Measurements from ENCODE around the gene TTR. TPM values are rescaled to one million over a fixed set of nuclear protein-coding genes. Genes with fewer than 3 reads are reported as not detected.

The TTR gene
- total RNA-seq, 3 donors from 2014 or later: not detected

DNA sequence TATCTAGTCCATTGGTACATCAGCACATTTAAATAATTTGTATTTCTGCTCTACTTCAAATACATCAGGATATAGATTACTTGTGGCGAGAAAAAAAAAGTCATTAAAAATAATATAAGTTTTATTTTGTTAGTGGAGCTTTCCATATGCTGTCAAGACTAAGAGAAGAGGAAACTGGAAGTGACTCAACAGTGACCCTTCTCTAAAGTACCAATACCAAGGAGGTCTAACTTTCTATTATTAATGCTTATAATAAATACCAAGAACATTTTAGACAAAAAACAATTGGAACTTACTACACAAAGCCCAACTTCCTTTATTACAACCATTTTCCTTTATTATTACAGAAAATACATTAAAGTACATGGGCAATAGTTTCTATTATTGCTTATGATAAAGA, 39.8 kb downstream of the TTR start:
- no peak for DNase-seq (ENCODE audit: low spot score in 2 of 2)
- TF ChIP-seq, protein P1, sequence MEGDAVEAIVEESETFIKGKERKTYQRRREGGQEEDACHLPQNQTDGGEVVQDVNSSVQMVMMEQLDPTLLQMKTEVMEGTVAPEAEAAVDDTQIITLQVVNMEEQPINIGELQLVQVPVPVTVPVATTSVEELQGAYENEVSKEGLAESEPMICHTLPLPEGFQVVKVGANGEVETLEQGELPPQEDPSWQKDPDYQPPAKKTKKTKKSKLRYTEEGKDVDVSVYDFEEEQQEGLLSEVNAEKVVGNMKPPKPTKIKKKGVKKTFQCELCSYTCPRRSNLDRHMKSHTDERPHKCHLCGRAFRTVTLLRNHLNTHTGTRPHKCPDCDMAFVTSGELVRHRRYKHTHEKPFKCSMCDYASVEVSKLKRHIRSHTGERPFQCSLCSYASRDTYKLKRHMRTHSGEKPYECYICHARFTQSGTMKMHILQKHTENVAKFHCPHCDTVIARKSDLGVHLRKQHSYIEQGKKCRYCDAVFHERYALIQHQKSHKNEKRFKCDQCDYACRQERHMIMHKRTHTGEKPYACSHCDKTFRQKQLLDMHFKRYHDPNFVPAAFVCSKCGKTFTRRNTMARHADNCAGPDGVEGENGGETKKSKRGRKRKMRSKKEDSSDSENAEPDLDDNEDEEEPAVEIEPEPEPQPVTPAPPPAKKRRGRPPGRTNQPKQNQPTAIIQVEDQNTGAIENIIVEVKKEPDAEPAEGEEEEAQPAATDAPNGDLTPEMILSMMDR (IDR thresholded peaks at IDR 0.05): no peak
- peaks cover 0 to 2% of the 10 kb centered on the region in 2 donors for H3K9me3 ChIP-seq
- H3K27ac ChIP-seq: no peak overlapping the region
- H3K4me3 ChIP-seq: no peak overlapping the region
- H3K36me3 ChIP-seq: peaks cover 5% of the 10 kb centered on the region
- H3K27me3 ChIP-seq: no peaks in the 10 kb centered on the region
- no peaks in the 10 kb centered on the region for H3K4me1 ChIP-seq
- intact Hi-C loops (cut with DNase I; ENCODE audit: low total_unique reads): no loop called here

DNA sequence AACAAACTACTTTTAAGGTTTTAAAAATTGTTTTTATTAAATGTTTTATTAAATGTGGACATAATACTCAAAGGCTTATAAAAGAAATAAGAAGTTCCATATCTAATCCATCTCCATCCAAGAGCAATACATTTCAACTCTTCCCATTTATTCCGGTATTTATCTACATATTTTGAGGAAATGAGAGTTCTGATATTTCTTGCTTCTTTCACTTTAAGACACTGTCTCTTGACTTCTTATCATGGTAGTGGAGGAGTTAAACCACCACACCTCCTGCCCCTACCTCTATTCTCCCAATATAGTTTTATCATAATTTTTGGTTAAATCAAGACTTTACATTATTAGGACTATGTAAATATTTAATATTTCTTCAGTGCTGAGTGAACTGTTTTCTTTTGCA, 40.7 kb downstream of the TTR start:
- intact Hi-C loops (cut with DNase I; ENCODE audit: low total_unique reads): no loop called here
- no peaks in the 10 kb centered on the region for H3K4me1 ChIP-seq
- no peak for TF ChIP-seq POLR2AphosphoS5 (IDR thresholded peaks at IDR 0.05)
- TF ChIP-seq, protein P1 (IDR thresholded peaks at IDR 0.05): no peak
- H3K27ac ChIP-seq: no peak overlapping the region
- DNase-seq (ENCODE audit: low spot score in 2 of 2): no peak
- H3K27me3 ChIP-seq: no peaks in the 10 kb centered on the region
- peaks cover 2% of the 10 kb centered on the region for H3K36me3 ChIP-seq
- H3K4me3 ChIP-seq: no peak overlapping the region
- H3K9me3 ChIP-seq: peaks cover 0 to 7% of the 10 kb centered on the region in 2 donors

DNA sequence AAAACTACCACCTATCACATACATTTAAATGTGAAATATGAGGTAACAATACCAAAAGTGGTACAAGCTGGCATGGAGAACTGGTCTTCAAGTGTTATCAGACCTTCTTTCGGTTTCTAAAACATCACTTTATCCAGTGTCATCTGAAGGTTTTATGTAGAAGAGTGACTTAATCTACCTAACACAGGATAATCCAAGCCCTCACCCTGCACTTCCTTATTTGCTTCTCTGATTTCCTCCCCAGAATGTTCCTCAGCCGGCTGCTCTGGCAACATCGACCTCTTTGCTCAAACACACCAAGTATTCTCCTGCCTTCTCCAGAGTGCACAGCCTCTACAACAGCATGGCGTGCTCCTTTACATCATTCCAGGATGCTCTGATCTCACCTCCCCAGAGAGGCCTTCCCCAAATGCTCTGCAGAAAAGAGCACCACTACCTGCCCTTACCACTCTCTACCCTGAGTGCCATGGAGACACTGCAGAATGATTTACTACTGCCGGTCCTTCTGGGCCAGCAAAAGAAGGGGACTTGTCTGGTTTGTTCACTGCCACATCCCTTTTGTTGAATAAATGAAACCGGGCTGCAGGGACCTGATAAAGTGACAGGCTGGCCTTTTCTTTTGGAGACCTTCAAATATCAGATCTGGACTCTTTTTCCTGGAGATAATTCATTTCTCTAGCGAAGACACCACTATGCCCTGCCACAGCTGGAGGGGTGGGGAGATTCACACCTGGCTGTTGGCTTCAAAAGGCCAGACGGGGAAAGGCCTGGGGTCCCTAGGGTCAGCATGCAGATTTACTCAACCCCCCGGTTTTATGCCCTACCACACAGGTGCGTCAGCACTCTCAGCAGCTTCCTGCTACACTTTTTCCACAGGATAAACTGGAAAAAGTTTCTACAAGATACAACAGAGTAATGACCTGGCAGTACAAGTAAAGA, 42.0 kb downstream of the TTR start:
- TF ChIP-seq POLR2A (IDR thresholded peaks at IDR 0.05) (no peak), POLR2AphosphoS5 (IDR thresholded peaks at IDR 0.05) (no peak)
- TF ChIP-seq, protein P1 (IDR thresholded peaks at IDR 0.05): no peak
- H3K4me1 ChIP-seq: no peaks in the 10 kb centered on the region
- no peak overlapping the region for H3K27ac ChIP-seq
- no peak for DNase-seq (ENCODE audit: low spot score in 2 of 2)
- intact Hi-C loops (cut with DNase I; ENCODE audit: low total_unique reads): no loop called here
- H3K36me3 ChIP-seq: no peaks in the 10 kb centered on the region
- no peaks in the 10 kb centered on the region for H3K27me3 ChIP-seq
- H3K4me3 ChIP-seq: no peak overlapping the region
- peaks cover 0 to 7% of the 10 kb centered on the region in 2 donors for H3K9me3 ChIP-seq

DNA sequence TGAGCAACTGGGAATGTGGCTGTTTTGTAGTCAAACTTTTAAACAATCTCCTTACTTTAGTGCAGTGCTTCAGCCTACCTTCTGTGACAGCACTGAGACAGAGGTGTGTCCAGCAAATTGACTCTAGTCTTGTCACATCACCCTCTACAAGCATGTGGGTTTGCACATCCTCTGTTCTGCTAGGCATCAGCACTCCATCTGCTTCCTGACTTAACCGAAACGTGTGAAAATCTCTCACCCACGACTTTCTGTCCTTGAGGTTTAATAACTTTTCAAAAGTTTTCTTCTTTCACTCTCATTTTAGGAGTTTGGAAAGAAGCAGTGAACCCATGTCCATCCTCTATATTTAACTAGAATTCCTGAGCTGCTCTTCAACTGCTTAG, 42.6 kb downstream of the TTR start:
- Histone ChIP-seq H3K36me3 (no peaks in the 10 kb centered on the region), H3K27me3 (no peaks in the 10 kb centered on the region), H3K4me3 (no peak overlapping the region), H3K9me3 (peaks cover 0 to 7% of the 10 kb centered on the region in 2 donors), H3K4me1 (no peaks in the 10 kb centered on the region), H3K27ac (no peak overlapping the region)
- intact Hi-C loops (cut with DNase I; ENCODE audit: low total_unique reads): no loop called here
- DNase-seq (ENCODE audit: low spot score in 2 of 2): no peak
- TF ChIP-seq POLR2AphosphoS5 (IDR thresholded peaks at IDR 0.05): no peak
- TF ChIP-seq, protein P1 (IDR thresholded peaks at IDR 0.05): no peak
- no peak for TF ChIP-seq POLR2A (IDR thresholded peaks at IDR 0.05)

DNA sequence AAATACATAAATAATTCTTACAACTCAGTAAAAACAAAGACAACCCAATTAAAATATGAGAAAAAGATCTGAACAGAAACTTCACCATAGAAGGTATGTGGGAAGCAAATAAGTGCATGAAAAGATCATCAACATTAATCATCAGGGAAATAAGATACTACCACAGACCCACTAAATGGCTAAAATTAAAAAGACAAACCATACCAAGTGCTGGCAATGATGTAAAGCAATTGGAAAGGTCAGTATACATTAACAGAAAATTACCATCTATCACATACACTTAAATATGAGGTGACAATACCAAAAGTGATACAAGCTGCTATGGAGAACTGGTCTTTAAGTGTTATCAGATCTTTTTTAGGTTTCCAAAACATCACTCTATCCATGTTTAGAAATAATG, 44.7 kb downstream of the TTR start:
- no peaks in the 10 kb centered on the region for H3K4me1 ChIP-seq
- intact Hi-C loops (cut with DNase I; ENCODE audit: low total_unique reads): no loop called here
- TF ChIP-seq POLR2AphosphoS5 (IDR thresholded peaks at IDR 0.05) (no peak), POLR2A (IDR thresholded peaks at IDR 0.05) (no peak)
- TF ChIP-seq, protein P1 (IDR thresholded peaks at IDR 0.05): no peak
- no peak for DNase-seq (ENCODE audit: low spot score in 2 of 2)
- H3K27ac ChIP-seq: no peak overlapping the region
- no peak overlapping the region for H3K4me3 ChIP-seq
- no peaks in the 10 kb centered on the region for H3K36me3 ChIP-seq
- H3K27me3 ChIP-seq: no peaks in the 10 kb centered on the region
- peaks cover 0 to 7% of the 10 kb centered on the region in 2 donors for H3K9me3 ChIP-seq
